ENCODE results near the gene RXRB.

DNA sequence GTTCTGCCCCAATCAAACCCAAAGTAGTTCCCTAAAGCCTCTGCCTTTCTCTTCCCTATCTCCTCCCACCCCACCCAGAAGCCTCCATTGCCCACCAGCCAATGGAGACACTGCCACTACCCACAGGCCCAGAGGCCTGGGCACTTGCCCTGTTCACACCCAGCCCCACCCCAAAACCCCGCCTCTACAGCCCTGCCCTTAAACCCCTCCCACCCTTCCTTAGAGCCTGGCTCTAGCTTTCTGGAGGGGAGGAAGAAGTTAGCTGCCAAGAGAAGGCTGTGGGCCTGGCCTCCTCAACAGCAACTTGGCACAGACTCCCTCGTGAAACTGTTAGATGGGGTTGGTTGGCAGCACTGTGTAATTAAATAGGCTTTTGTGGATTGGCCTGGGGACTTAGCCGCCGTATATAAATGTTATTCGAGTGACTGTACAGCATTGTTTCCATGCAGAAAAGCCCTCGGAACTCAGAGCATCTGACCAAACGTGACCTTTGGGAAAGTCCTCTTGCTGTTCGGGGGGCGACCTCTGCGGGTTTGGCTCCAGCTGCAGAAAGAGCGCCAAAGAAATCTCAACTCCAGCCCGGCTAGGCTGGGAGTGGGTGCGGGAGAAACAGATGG, 39.6 kb downstream of the RXRB start:
- TF ChIP-seq, protein P1, sequence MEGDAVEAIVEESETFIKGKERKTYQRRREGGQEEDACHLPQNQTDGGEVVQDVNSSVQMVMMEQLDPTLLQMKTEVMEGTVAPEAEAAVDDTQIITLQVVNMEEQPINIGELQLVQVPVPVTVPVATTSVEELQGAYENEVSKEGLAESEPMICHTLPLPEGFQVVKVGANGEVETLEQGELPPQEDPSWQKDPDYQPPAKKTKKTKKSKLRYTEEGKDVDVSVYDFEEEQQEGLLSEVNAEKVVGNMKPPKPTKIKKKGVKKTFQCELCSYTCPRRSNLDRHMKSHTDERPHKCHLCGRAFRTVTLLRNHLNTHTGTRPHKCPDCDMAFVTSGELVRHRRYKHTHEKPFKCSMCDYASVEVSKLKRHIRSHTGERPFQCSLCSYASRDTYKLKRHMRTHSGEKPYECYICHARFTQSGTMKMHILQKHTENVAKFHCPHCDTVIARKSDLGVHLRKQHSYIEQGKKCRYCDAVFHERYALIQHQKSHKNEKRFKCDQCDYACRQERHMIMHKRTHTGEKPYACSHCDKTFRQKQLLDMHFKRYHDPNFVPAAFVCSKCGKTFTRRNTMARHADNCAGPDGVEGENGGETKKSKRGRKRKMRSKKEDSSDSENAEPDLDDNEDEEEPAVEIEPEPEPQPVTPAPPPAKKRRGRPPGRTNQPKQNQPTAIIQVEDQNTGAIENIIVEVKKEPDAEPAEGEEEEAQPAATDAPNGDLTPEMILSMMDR (conservative IDR thresholded peaks at IDR 0.05; ENCODE audit: low read length) = no peak
- TF ChIP-seq EZH2phosphoT487 (IDR thresholded peaks at IDR 0.05; ENCODE audit: borderline replicate concordance) = no peak
